Measurements from ENCODE around the gene TNFRSF13B. TPM values are rescaled to one million over a fixed set of nuclear protein-coding genes. Genes with fewer than 3 reads are reported as not detected.

TNFRSF13B gene
- total RNA-seq, 1 experiment from 2014 or later, result not detected

- Mint-ChIP-seq H3K9me3 (ENCODE audit: unreplicated experiment) (no peaks in the 10 kb centered on the region), H3K36me3 (ENCODE audit: insufficient read depth, unreplicated experiment) (no peaks in the 10 kb centered on the region), H3K27ac (ENCODE audit: low read depth, unreplicated experiment) (no peak overlapping the region), H3K4me1 (ENCODE audit: insufficient read depth, unreplicated experiment) (no peaks in the 10 kb centered on the region), H3K27me3 (ENCODE audit: insufficient read depth, unreplicated experiment) (peaks cover 17% of the 10 kb centered on the region), H3K4me3 (ENCODE audit: unreplicated experiment) (no peak overlapping the region)
- intact Hi-C loops (cut with micrococcal nuclease), result no loop called here
- DNase-seq (ENCODE audit: unreplicated experiment), result no peak
- no peak for TF ChIP-seq CTCF (IDR thresholded peaks at IDR 0.05; ENCODE audit: unreplicated experiment)
- POLR2A ChIA-PET, result no interaction called here
- CTCF ChIA-PET, result no interaction called here
- no TSS peak for BruUV-seq (replicated peaks)
These were observed 60.6 kb downstream of the TNFRSF13B start for GRCh38 chr17:16911141-16911937.

GRCh38 chr17:16910341-16910740 is 61.6 kb downstream of the TNFRSF13B start:
- intact Hi-C loops (cut with micrococcal nuclease), result no loop called here
- POLR2A ChIA-PET, result no interaction called here
- H3K27me3 Mint-ChIP-seq (ENCODE audit: insufficient read depth, unreplicated experiment), result peaks cover 17% of the 10 kb centered on the region

GRCh38 chr17:16909472-16910246 is 62.3 kb downstream of the TNFRSF13B start:
- Mint-ChIP-seq H3K36me3 (ENCODE audit: insufficient read depth, unreplicated experiment) (no peaks in the 10 kb centered on the region), H3K9me3 (ENCODE audit: unreplicated experiment) (no peaks in the 10 kb centered on the region), H3K4me1 (ENCODE audit: insufficient read depth, unreplicated experiment) (peaks cover 12% of the 10 kb centered on the region), H3K27me3 (ENCODE audit: insufficient read depth, unreplicated experiment) (peaks cover 17% of the 10 kb centered on the region), H3K4me3 (ENCODE audit: unreplicated experiment) (no peak overlapping the region), H3K27ac (ENCODE audit: low read depth, unreplicated experiment) (no peak overlapping the region)
- ChIA-PET CTCF (no interaction called here), POLR2A (no interaction called here)
- DNase-seq (ENCODE audit: unreplicated experiment), result no peak
- no peak for TF ChIP-seq CTCF (IDR thresholded peaks at IDR 0.05; ENCODE audit: unreplicated experiment)
- BruUV-seq (replicated peaks), result no TSS peak
- intact Hi-C loops (cut with micrococcal nuclease), result no loop called here

More at GRCh38 chr17:16910341-16910740, 61.6 kb downstream of the TNFRSF13B start:
- Mint-ChIP-seq H3K9me3 (ENCODE audit: unreplicated experiment) (no peaks in the 10 kb centered on the region), H3K4me3 (ENCODE audit: unreplicated experiment) (no peak overlapping the region), H3K4me1 (ENCODE audit: insufficient read depth, unreplicated experiment) (peaks cover 10% of the 10 kb centered on the region), H3K27ac (ENCODE audit: low read depth, unreplicated experiment) (no peak overlapping the region), H3K36me3 (ENCODE audit: insufficient read depth, unreplicated experiment) (no peaks in the 10 kb centered on the region)
- no peak for TF ChIP-seq CTCF (IDR thresholded peaks at IDR 0.05; ENCODE audit: unreplicated experiment)
- CTCF ChIA-PET, result no interaction called here
- BruUV-seq (replicated peaks), result no TSS peak
- no peak for DNase-seq (ENCODE audit: unreplicated experiment)

GRCh38 chr17:16908273-16908672 is 63.6 kb downstream of the TNFRSF13B start:
- DNase-seq (ENCODE audit: unreplicated experiment), result no peak
- CTCF ChIA-PET, result no interaction called here
- no peak for TF ChIP-seq CTCF (IDR thresholded peaks at IDR 0.05; ENCODE audit: unreplicated experiment)
- H3K4me1 Mint-ChIP-seq (ENCODE audit: insufficient read depth, unreplicated experiment), result peaks cover 12% of the 10 kb centered on the region
- H3K27ac Mint-ChIP-seq (ENCODE audit: low read depth, unreplicated experiment), result no peak overlapping the region
- no peak overlapping the region for H3K4me3 Mint-ChIP-seq (ENCODE audit: unreplicated experiment)
- H3K9me3 Mint-ChIP-seq (ENCODE audit: unreplicated experiment), result no peaks in the 10 kb centered on the region
- peaks cover 17% of the 10 kb centered on the region for H3K27me3 Mint-ChIP-seq (ENCODE audit: insufficient read depth, unreplicated experiment)
- intact Hi-C loops (cut with micrococcal nuclease), result no loop called here
- no TSS peak for BruUV-seq (replicated peaks)
- no peaks in the 10 kb centered on the region for H3K36me3 Mint-ChIP-seq (ENCODE audit: insufficient read depth, unreplicated experiment)
- POLR2A ChIA-PET, result no interaction called here
